ENCODE results near the gene LRRK1.

The LRRK1 gene, protein sequence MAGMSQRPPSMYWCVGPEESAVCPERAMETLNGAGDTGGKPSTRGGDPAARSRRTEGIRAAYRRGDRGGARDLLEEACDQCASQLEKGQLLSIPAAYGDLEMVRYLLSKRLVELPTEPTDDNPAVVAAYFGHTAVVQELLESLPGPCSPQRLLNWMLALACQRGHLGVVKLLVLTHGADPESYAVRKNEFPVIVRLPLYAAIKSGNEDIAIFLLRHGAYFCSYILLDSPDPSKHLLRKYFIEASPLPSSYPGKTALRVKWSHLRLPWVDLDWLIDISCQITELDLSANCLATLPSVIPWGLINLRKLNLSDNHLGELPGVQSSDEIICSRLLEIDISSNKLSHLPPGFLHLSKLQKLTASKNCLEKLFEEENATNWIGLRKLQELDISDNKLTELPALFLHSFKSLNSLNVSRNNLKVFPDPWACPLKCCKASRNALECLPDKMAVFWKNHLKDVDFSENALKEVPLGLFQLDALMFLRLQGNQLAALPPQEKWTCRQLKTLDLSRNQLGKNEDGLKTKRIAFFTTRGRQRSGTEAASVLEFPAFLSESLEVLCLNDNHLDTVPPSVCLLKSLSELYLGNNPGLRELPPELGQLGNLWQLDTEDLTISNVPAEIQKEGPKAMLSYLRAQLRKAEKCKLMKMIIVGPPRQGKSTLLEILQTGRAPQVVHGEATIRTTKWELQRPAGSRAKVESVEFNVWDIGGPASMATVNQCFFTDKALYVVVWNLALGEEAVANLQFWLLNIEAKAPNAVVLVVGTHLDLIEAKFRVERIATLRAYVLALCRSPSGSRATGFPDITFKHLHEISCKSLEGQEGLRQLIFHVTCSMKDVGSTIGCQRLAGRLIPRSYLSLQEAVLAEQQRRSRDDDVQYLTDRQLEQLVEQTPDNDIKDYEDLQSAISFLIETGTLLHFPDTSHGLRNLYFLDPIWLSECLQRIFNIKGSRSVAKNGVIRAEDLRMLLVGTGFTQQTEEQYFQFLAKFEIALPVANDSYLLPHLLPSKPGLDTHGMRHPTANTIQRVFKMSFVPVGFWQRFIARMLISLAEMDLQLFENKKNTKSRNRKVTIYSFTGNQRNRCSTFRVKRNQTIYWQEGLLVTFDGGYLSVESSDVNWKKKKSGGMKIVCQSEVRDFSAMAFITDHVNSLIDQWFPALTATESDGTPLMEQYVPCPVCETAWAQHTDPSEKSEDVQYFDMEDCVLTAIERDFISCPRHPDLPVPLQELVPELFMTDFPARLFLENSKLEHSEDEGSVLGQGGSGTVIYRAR (N-terminal part only)

GRCh38 chr15:100918690-100919480, at the start of gene LRRK1:
LRRK1 (plus strand) TSS chr15:100919357; CDS start chr15:100924633, 5,276 bp downstream.
- DNase-seq, result no peak

GRCh38 chr15:100873029-100873677, 46.0 kb upstream of the LRRK1 start:
- DNase-seq, result peak; percentile 32

GRCh38 chr15:100875495-100875894, 43.7 kb upstream of the LRRK1 start:
- DNase-seq, result no peak

DNA sequence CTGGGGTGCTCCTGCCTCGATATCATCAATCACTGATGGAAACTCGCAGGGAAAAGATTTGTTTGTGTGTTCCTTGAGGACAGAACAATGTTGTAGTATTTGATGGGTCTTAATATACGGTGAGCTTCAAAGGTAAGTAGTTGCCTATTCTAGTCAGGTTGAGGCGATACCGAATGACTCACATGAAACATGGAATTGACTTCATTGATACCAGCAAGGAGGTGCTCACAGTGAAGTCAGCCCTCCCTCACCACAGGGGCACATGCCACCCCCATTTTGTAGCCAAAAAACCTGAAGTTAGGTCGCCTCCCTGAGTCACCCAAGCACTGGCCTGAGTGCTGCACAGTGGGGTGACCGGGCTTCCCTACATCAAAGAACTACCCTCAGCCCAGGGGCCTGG, 43.2 kb upstream of the LRRK1 start:
- DNase-seq, result no peak

DNA sequence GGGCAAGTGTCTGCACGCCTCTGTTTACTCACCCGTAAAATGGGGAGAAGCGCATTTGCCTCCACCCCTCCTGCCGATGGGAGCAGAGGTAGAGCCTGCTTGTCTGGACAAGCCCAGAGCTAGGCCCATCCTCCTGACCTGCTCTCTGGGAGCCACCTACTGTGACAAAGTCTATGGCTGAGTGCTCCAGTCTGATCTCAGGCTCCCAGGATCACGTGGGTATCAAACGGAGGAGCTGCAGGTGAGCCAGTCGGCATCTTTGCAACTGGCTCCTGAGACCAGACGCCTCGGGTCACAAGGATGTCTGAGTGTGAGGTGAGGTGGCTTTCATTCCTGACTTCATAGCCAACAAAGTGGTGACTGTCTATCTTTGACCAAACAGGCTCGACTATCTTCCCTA, 41.6 kb upstream of the LRRK1 start:
- DNase-seq, result no peak

DNA sequence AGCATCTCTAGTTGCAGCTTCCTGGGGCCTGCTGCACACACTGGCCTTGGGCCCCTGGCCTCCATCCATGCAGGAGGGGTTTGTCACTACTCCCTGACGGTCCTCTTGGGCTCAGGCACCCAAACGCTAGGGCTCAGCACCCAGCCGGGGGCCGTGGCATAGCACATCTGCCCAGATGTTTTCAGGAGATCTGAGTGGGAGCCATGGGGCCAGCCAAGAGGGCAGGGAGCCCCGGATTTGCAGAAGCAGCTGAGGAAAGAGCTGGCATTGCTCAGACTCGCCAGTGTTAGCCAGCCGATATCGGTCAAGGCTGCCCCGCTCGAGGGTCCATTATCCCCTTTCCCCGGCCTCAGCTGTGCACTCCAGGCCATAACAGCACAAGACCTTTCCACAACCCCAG, 41.0 kb upstream of the LRRK1 start:
- DNase-seq, result no peak

GRCh38 chr15:100878648-100879047, 40.5 kb upstream of the LRRK1 start:
- DNase-seq, result no peak

DNA sequence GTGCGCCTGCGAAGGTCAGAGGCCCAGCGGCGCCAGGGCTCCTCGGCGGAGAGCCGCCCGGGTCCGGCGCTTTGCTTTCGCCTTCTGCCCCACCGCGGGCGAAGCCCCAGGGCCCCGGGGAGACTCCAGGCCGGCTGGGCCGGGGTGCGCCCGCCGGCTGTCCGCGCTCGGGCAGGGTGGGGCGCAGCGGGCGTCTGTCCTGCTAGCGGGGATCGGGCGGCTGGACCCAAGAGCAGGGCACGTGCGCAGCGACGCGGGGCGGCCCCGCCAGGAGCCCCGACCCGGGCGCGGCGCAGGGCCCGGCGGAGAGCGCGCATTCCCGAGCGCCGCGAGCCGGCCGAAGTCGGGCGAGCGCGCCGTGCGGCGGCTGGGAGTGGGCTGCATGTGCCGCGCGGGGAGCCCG, 40.1 kb upstream of the LRRK1 start:
- no peak for DNase-seq

DNA sequence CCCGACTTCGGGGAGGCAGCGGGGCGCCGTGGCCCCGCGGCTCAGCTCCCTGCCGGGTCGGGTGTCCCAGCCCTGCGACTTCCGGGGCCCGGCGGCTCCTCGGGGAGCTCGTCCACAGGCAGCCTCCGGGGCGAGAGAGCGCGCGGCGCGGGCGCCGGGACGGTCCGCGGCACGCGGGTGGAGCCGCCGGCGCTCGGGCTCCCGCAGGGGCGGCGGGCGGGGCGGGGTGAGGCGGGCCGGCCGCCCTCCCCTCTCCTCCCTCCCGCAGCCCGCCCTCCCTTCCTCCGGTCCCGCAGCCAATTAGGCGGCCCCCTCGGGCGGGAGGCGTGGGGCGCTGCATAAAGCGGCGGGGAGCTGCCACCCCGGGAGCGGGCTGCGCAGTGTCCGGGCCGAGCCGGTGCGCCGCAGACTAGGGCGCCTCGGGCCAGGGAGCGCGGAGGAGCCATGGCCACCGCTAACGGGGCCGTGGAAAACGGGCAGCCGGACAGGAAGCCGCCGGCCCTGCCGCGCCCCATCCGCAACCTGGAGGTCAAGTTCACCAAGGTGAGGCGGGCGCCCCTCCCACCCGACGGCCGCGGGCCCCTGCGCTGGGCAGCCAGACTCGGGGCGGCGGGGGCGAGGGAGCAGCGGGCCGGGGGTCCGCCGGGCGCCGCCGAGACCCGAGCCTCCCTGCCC, 39.6 kb upstream of the LRRK1 start, which contains the start of gene ALDH1A3:
ALDH1A3 (plus strand) TSS at position 368 of the 675 bp plus-strand sequence; CDS start at position 445, 77 bp downstream.
- no peak for DNase-seq

DNA sequence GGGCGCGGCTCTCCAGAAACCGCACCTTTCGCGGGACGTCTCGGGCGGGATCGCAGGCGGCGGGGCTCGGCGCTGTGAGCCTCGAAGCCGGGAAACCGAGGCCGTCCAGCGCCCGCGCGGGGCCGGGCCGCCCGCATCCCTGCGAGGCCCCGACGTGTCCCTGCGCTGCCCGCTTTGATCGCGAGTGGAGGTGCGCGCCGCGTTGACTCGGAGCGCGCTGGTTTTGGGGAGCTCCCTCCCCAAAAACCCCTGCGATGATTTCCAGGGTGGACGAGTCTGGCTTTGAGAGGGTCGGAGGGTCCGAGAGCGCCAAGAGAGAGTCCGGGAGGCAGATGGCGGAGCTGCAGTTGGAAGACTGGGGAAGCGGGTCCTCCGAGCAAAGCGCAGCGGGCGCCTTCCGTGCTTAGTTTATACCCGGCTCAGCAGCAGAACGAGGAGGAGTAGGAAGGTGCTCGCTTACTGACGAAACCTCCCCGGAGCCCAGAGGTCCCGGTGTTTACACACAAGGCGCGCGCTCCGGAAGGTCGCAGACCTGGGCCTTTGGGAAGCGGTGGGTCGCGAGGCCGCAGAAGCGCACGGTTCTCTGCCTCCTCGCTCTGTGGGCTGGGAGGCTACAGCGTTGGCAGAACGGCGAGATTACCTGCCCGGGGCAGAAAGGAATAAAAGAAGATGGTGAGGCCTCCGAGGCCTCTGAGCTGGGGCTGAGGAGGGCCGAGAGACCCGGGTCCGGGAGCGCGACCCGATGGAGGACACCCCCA, 38.8 kb upstream of the LRRK1 start:
- DNase-seq, result no peak

DNA sequence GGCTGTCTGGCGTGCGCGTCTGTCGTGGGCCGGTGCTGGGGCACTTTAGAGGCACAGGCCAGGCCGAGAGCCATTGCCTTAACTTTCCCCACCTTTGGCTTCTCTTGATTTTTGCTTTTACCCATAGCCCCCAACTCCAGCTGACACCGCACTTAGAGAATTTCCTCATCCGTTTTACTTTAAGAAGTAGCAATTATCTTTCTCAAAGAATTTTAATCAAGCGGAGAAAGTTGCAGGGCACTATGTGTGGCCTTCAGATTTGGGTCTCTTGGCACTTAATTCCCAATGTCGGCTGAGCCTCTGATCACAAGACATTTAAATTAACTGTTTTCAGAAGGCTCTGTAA, 38.3 kb upstream of the LRRK1 start:
- no peak for DNase-seq

- no peak for DNase-seq
These were observed 37.4 kb upstream of the LRRK1 start for GRCh38 chr15:100881573-100882336.

GRCh38 chr15:100885116-100885515, 34.0 kb upstream of the LRRK1 start:
- no peak for DNase-seq

- DNase-seq, result no peak
These were observed 33.3 kb upstream of the LRRK1 start for GRCh38 chr15:100885811-100886210.

- no peak for DNase-seq
These were observed 31.8 kb upstream of the LRRK1 start for GRCh38 chr15:100887211-100887913.

- DNase-seq, result no peak
These were observed 29.6 kb upstream of the LRRK1 start for GRCh38 chr15:100889385-100890050.

DNA sequence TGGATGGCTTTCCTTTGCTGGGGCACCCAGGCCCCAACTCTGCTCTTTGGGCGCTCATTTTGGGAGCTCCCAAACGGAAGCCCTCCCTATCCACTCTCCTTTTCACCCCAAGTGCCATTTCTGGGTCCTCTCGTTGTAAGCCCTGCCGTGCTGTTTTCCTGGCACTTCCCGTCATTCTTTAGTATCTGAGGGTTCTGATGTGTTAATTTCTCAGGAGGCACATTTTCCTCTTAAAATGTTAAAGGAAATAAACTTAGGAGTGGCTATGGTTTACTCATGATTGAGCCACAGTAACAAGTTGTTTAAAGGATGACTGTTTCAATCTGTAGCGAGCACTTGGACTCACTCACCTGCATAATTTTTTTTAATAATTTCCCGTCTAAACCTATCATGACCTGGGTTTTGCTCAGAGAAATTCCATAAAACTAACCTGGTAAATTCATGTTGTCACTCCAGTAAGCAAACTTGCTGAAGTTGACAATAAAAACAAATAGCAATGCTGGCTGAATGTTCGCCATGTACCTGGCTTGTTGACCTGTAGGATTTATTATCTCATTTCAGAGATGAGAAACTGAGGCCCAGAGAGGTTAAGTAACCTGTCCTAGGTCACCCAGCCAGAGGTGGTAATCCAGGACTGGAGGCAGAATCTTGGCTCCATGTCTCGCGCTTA, 29.0 kb upstream of the LRRK1 start:
- DNase-seq, result no peak

- DNase-seq, result no peak
These were observed 28.3 kb upstream of the LRRK1 start for GRCh38 chr15:100890850-100891249.
